NCI-H510A treated with DMSO at 0.1 percent for 48 hours (cell line): ENCODE measurements around the gene HSPE1.
"Not testable (repeated sequence)": the region's sequence is repeated elsewhere in the genome, so short reads cannot be mapped to it uniquely, and the experiment has no call there.

Experiments
- DNase-seq: peaks from one replicate; lab custom pipeline; 2025; lab: John Stamatoyannopoulos, UW

The HSPE1 gene

DNA sequence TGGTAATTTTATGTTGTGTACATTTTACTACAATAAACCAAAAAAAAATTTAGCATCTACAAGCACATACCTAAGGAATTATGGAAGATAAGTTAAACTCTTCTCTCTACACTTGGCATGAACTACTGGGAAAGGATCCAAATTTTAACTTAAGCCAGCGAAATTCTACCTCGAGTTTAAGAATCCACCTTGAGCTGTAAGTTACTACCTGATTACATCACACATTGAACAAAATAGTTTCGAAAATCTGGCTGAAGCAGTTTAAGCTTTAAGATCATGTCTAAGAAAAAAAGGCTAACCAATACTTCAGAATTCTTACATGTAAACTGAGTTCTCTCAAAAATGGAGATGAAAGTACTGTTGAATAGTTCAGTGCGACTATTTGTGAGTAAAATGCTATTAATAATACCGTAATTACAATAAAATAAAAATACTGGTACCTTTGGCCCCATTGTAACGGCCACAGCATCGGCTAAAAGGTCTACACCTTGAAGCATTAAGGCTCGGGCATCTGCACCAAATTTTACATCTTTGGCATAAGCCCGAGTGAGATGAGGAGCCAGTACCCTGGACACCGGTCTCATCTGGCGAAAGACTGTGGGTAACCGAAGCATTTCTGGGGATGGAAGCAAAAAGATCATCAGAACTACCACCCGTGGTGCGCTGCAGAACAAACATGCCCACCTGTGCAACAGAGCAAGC, 1.8 kb upstream of the HSPE1 start:
- DNase-seq: no peak

DNA sequence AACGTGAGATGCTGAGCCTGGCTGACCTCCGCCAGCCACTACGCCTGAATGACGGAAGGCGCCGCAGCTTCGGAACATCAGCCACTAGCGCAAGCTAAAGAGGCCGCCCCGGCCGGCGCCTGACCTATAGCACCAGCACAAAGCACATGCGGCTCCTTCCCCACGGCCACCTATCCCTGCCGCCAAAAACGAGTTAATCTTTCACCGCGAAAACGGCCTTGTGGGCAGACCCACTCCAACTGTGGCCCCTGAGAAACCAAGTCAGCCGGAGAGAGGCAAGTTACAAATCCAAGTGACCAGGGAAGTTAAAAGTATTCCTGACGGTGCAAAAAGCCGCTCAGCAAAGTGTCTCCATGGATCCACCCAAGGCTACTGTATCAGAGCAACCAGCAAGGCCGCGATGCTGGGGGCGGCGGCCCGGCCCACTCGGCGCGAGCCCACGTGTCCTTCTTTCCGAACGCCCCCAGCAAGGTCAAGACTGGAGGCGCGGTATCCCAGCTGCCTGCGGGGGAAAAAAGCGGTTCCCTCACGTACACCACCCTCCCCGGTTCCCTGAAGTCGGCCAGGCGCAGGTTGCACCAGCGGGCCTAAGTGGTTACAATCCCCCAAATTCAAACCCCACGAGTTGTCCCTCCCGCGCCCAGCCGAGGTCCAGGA, 1.1 kb upstream of the HSPE1 start:
- no peak for DNase-seq

DNA sequence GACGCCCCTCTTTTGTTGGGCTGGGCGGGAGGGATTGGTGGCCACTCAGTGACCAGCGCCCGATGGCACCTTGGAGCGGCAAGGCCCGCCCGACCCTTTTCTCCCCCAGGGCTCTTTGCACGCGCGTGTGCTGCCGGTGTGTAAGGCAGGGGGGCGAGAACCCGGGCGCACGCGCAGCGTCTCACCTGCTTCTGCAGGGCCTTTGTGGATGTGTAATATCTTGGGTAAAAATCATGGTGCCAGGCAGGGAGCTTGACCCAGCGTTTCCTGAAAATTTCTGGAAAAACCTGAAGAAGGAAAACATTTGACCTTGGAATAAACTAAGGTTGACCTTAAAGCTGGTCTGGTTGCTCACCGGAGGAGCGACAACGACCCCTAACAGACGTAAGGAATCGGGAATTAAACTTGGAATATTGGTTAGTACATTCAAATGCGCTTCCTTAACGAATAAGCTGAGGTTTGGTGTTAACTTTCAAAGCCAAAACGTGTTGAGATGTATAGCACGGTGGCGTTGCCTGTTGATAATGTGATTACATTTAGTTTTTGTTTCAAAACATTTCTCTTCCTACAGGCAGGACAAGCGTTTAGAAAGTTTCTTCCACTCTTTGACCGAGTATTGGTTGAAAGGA, 438 bp downstream of the HSPE1 start:
- DNase-seq: no peak

DNA sequence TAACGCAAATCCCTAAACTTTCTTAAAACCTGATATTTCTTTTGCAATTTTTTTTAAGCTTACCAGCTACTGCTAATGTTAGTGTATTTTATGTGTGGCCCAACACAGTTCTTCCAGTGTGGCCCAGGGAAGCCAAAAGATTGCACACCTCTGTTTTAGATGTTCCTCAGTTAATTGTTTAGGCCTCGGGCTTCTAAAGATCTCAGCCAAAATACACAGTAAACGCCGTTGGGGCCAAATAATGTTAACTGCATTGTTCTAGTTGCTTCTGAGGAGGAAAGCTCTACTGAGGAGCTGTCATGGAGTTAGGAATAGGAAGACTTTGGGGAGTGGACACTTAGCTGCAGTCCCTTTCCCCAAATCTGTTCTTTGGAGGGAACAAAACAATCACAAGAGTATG, 2.0 kb downstream of the HSPE1 start:
- no peak for DNase-seq

DNA sequence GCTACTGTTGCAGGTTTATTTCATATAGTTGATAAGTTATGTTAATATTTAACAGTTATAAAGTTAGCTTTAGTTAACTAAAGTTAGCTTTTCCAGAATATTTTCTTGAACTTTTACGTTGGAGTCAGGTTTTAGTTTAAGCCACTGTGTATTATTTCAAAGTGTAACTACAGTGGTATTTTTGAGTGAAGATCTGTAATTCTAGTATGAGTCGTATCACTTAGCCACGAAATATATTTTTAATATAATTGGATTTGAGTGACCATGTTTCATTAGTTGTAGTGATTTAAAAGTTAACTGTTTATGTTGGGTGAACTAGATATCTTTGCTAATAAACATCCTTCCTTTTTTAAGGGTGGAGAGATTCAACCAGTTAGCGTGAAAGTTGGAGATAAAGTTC, 2.5 kb downstream of the HSPE1 start:
- no peak for DNase-seq

DNA sequence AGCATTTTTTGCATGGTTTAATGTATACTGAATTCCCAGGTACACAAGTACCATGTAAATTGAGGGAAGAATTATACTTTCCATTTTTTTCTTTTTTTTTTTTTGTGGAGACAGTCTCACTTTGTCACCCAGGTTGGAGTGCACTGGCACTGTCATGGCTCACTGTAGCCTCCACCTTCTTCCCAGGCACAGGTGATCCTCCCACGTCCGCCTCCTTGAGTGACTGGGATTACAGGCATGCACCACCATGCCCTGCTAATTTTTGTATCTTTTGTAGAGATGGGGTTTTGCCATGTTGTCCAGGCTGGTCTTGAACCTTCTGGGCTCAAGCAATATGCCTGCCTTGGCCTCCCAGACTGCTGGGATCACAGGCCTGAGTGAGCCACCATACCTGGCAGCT, 3.8 kb downstream of the HSPE1 start:
- no peak for DNase-seq

DNA sequence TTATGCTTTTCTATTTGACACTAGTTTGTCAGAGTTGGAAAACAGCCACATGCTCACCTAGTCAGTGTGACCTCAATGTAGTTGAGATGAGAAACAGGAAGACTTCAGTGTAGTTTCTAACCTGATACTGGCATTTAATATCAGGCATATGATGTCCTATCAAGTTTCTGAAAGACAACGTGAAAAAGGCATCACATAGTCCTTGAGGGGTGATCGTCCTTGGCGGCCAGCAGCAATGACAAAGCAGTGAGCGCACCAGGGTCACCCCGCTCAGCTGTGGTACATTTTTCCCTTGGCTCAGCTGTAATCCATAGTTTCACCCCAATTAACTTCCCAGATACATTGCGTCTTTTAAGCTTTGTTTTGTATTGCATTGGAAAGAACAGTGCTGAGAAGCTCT, 4.3 kb downstream of the HSPE1 start:
- no peak for DNase-seq

DNA sequence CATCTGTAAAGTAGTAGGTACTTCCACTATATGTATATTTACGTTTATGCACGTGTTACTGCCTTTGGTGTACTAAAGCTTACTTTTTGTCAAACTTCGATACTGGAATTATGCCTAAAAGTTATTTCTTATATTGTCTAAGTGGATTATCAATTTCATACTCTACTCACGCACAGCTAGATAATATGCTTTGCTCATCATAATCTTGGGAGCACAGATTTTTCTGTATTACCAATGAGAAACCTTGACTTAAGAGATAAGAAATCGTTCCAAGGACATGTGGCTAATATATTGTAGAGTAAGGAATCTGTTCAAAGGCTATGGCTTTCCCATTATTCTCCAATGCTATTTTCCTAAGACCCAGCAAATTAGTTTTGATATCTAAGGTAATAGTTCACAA, 6.5 kb downstream of the HSPE1 start:
- DNase-seq: no peak

DNA sequence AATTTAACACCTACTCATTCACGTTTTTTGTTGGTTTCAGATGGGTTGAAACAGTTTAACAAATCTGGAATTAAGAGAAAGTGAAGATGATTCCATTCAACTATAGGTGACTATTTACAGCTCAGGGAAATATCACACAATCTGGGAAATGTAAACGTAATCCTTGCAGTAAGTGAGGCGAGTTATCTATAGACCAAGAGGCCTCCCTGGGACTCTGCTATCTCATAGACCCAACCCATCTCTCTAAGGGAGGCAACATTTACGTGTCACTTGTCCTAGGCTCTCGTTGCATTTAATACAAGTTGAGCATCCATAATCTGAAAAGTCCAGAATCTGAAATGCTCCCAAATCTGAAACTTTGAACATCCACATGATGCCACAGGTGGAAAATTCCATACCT, 13.7 kb downstream of the HSPE1 start:
- no peak for DNase-seq

DNA sequence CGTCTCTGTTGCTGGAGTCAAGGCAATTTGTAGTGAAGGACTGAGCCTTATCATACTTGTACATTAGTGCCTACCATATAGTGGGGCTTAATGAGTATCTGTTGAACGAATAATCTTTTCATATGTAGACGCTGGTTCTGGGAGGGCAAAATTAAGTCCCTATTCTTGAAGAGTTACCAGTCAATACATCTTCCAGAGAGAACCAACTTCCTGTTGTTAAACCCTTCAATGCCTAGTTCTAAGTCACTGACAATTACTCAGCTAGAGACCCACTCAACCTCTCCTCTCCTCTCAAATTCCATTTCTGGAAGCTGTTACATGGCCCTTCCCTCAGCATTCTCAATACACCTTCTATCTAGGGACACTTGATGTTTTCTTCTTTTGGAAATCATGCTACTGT, 14.6 kb downstream of the HSPE1 start:
- DNase-seq: peak; percentile 26

DNA sequence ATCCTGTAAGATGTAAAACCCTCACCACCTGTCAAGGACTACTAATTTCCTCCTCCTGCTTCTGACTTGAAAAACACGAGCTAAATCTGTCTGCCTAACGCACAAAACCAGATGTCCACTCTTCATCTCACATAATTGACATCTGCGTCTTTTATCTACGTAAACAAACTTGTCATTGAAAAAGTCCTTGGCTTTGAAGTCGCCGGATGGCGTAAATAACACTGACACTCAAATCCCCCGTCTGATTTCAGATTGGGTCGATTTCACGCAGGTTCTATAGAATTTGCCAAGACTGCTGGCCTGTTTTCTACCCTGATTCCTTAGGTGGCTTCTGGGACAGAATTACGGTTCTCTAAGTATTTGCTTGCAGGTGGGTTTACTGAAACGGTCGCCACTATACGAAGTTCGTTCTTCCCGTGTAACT, 15.1 kb downstream of the HSPE1 start:
- DNase-seq: peak; percentile 78

DNA sequence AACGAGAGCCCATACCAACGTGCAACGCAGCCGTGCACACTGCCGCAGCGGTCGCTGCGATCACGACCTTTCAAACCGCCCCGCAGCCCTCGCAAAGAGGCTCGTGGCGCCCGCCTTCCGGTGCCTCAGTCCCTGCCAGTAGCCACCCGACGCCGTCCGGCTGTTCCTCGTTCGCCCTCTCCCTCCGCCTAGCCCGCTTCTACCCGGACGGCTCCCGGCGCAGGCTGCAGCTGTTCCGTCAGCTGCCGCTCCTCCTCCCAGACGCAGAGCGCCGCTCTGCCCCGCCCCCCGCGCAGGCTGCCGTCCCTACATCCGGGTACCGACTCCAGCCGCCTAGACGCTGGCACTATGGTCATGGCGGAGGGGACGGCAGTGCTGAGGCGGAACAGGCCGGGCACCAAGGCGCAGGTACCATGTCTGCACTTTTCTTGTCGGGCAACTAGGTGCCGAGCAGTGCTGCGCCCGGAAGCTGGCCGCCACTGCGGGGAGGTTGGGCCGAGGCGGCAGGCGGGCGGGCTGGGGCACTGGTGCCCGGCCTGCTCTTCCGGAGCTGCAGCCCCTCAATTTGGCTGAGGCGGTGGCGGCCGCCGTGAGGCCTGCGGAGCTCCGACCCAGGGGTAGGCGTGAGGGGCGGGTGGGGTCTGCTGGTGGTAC, 15.7 kb downstream of the HSPE1 start, which contains the start of gene MOB4:
TSS of gene MOB4 (plus strand) at position 328 of the 654 bp plus-strand sequence. CDS start at position 349, 21 bp downstream.
- DNase-seq: peak; percentile 89

DNA sequence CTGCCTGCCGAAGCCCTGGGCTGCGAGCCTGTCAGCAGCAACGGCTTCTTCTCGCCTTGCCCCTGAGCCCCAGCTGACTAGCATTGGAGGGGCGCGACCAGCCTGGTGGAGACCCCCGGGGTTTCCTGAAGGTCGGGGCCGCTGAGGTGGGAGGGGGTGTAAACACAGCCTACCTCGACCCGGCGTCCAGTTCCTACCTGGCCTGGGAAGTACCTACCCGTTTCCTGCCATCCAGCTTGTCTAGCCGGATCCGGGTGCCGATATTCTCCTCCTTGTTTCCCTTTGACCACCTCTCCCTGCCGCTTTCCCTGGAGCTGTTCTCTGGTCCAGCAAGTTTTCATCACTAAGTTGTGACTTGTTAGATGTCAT, 16.2 kb downstream of the HSPE1 start:
- peak; percentile 27 for DNase-seq

DNA sequence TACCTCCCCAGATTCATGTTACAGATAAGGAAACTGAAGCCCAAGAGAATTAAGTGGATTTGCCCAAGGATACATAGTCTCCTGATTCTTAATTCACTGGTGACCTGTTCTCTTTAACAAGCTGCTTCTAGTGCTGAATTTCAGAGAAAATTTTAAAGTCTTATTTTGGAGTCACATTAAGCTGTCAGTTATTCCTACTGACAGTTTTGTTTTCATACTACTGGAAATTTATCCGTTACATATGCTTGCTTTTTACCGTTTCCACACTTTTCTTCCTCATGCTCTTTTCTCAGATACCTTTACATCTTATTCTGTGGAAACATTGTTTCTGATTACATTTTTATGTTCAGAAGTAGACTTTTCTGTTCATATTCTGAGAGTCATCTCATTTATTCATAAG, 17.0 kb downstream of the HSPE1 start:
- DNase-seq: no peak

DNA sequence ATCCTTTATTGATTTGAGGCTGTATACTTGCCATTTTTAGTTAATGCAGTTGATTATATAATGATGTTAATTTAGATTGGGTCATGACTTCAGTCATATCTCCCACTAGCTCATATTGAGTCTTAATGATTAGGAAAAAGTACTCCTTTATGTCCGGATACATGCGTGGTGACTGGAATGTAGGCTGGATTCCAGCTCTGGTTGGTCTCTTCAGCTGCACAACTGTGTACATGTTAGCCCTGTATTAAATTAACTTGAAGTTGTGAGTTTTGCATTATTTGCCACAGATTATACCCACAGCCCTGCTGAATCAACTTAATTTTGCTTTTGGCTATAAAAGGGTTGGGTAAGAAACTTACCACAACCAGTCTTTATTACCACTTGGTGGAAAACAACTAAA, 38.2 kb downstream of the HSPE1 start:
- DNase-seq: no peak

DNA sequence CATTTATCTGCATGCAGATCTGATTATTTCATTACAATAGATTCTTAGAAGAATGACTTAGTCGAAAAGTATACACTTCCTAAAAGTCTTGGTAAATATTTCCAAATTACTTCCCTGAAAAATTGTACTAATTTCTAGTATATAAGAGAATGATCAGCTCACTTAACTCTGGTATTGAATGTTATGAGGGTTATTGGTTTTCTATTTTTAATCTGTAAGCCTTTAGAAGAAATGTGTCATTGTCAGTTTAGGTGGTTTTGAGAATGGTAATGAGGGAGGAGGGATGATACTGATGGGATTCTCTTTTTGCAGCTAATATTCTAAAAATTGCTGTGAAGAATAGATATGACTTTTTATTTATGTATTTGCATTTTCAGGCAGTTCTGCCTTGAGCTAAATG, 39.6 kb downstream of the HSPE1 start:
- DNase-seq: no peak

DNA sequence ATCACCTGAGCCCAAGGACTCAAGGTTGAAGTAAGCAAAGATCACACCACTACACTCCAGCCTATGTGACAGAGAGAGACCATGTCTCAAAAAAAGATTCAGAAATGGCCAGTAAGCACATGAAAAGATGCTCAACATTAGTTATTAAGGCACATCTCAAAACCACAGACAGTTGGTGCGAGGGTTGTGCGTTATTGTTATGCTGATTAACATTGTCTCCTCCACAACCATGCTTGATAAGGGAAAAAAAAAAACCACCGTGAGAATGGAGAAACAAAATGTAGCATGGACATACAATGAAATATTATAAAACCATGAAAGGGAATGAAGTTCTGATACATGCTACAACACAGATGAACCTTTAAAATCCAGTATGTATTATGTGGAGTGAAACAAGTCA, 43.0 kb downstream of the HSPE1 start:
- DNase-seq: no peak

DNA sequence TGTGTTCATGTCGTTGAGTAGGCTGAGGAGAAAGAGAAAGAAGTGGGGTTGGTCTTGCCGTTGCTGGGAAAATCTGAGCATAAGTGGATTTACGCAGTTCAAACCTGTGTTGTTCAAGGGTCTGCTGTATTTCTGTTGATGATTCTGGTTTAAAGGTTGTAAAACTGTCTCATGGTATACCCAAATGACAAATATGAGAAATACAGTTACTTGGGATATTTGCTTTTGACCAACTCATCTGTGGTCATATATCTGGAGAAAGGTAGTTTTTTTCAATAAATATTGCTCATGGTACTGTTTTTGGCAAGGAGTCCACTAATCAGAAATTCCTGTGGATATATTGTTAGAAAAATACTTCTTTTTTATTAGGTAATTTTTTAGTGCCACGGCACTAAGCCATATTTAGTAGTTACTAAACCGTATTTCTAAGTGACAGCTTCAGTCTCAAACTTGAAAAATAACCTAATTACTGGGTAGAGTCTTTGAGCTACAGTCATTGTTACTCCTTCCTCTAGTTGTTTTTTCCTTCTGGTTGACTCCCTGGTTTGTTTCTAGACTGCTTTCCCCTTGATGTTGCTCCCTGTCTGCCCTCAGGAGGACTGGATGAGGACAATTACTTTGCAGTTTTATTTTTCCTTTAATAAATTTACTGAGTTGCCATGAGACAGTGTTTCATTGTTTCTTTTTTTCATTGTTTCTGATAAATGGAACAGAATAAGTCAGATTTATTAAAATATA, 47.2 kb downstream of the HSPE1 start:
- DNase-seq: no peak

DNA sequence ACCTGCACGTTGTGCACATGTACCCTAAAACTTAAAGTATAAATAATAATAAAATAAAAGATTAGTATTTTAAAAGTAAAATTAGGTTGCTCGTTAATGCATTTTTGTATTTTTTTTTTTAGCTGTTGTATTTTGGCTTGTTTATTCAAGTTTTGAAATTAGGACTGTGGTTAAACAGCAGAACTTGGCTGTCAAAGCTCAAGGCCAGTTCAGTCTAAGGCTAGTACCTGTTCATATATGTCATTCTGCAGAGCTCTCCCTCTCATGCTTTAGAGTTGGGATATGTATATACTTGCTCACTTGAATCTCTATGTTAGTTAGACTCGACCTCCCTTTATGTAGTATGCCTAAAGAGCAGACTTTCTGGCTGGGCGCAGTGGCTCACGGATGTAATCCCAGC, 48.4 kb downstream of the HSPE1 start:
- no peak for DNase-seq

DNA sequence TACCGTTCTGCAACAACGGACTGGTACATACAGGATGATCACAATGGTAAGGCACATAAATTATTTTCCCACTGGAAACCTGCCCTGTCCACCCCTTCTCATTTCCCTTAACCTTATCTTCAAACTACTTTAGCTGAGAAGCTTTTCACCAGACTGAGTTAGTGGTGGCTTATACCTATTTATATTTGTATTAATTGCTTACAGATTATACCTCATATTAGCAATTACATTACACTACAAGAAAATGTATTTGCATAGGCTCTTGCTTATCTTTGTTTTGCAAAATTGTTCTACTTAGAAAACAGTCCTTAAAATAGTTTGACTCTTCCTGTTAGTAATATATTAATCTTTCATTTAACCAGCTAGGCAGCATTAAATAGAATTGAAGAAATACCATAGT, 51.1 kb downstream of the HSPE1 start:
- not testable (repeated sequence) for DNase-seq
